Measurements from ENCODE around the gene SP140. TPM values are rescaled to one million over a fixed set of nuclear protein-coding genes. Genes with fewer than 3 reads are reported as not detected.

Gene SP140
- total and polyA plus RNA-seq, 2 experiments from 2014 or later: not detected

DNA sequence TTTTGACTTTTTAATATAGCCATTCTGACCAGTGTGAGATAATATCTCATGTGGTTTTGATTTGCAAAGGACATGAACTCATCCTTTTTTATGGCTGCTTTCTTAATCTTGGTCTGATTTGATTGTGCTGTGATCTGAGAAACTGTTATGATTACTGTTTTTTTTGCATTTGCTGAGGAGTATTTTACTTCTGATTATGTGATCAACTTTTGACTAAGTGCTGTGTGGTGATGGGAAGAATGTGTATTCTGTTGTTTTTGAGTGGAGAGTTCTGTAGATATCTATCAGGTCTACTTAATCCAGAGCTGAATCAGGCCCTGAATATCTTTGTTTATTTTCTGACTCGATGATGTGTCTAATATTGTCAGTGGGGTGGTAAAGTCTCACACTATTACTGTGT, 118.2 kb downstream of the SP140 start:
- Histone ChIP-seq H3F3A (ENCODE audit: insufficient read depth) (peaks cover 10% of the 10 kb centered on the region; the same call in 1 of the 2 replicates), H3K9me3 (ENCODE audit: low read depth) (no peaks in the 10 kb centered on the region), H2AFZ (no peak overlapping the region), H3K4me3 (no peak overlapping the region), H3K4me1 (ENCODE audit: insufficient read depth) (no peaks in the 10 kb centered on the region), H3K27ac (no peak overlapping the region), H3K79me2 (ENCODE audit: insufficient read depth) (peaks cover 50% of the 10 kb centered on the region), H3K36me3 (ENCODE audit: low read depth) (peaks cover 13% of the 10 kb centered on the region), H3K27me3 (replicated peaks; ENCODE audit: insufficient read depth) (no peaks in the 10 kb centered on the region), H3K9ac (no peak overlapping the region), H4K20me1 (ENCODE audit: insufficient read depth) (peaks cover 7% of the 10 kb centered on the region), H3K9me2 (ENCODE audit: insufficient read depth) (no peaks in the 10 kb centered on the region), H3K4me2 (ENCODE audit: unreplicated experiment) (no peak overlapping the region)
- no peak for TF ChIP-seq EZH2 (IDR thresholded peaks at IDR 0.05; ENCODE audit: insufficient read depth, poor library complexity, severe bottlenecking)
- TF ChIP-seq EZH2phosphoT487 (IDR thresholded peaks at IDR 0.05; ENCODE audit: insufficient read depth, low read depth): 0 out of 2 replicates have a peak, but pooled peaks have one; percentile 52
- WGBS, 2 experiments (ENCODE audit: low coverage in 1 of 2, low lambda C conversion rate in 2 of 2, missing lambda C conversion rate in 2 of 2): 28 to 34% methylated on average over 1 of the region's 1 CpG
- in situ Hi-C loops (cut with MboI): no loop called here
- DNase-seq: peak; percentile 30

DNA sequence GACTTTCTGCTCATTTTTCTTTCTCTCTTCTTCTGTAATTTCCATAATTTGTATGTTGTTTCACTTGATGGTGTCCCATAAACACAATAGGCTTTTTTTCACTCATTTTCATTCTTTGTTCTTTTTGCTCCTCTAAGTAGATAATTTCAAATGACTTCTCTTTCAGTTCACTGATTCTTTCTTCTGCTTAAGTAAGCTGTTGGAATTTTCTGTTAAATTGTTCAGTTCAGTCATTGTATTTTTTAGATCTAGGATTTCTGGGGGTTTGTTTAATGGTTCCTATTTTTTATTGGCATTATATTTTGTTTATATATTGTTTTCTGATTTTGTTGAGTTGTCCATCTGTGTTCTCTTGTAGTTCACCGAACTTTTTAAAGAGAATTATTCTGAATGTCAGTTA, 120.9 kb downstream of the SP140 start:
- no peak for DNase-seq
- Histone ChIP-seq H3K79me2 (ENCODE audit: insufficient read depth) (peaks cover 72% of the 10 kb centered on the region), H3K27ac (no peak overlapping the region), H3K4me1 (ENCODE audit: insufficient read depth) (no peaks in the 10 kb centered on the region), H3K4me2 (ENCODE audit: unreplicated experiment) (no peak overlapping the region), H2AFZ (no peak overlapping the region), H3K4me3 (no peak overlapping the region), H3K36me3 (ENCODE audit: low read depth) (peaks cover 14% of the 10 kb centered on the region), H3K9me3 (ENCODE audit: low read depth) (no peaks in the 10 kb centered on the region), H4K20me1 (ENCODE audit: insufficient read depth) (peaks cover 7% of the 10 kb centered on the region), H3K9ac (no peak overlapping the region), H3K9me2 (ENCODE audit: insufficient read depth) (no peaks in the 10 kb centered on the region), H3F3A (ENCODE audit: insufficient read depth) (peaks cover 10% of the 10 kb centered on the region; the same call in 1 of the 2 replicates), H3K27me3 (replicated peaks; ENCODE audit: insufficient read depth) (no peaks in the 10 kb centered on the region)
- TF ChIP-seq EZH2 (IDR thresholded peaks at IDR 0.05; ENCODE audit: insufficient read depth, poor library complexity, severe bottlenecking) (no peak), EZH2phosphoT487 (IDR thresholded peaks at IDR 0.05; ENCODE audit: insufficient read depth, low read depth) (no peak)
- 97 to 100% methylated on average over 1 of the region's 1 CpG for WGBS, 2 experiments (ENCODE audit: low coverage in 1 of 2, low lambda C conversion rate in 2 of 2, missing lambda C conversion rate in 2 of 2)
- in situ Hi-C loops (cut with MboI): no loop called here

DNA sequence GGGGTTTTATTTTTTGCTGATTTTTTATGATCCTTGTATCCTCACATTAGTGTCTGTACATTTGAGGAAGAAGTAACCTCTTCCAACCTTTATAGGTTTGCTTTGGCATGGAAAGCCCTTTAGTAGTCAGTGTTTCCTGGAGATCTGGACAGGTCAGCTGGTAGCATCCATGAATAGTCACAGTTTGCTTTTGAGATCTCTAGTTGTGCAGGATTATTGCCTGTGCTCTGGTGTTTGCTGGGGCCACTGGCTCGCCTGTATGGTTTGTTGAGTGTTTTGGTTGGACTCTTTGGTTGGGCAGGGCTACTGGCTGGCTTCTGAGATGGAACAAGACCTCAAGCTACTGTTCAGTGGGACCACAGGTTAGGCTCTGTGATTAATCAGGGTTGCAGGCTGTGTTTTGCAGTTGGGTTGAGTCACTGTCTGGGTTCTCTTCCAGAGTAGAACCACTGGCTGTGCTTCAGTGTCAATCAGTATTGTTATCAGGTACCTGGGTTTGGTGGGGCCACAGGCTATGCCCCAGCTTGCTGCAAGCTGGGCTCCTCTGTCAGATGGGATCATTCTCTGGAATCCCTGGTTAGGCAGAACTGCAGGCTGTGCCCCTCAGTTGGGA, 121.5 kb downstream of the SP140 start:
- Histone ChIP-seq H4K20me1 (ENCODE audit: insufficient read depth) (peaks cover 7% of the 10 kb centered on the region), H3K9me2 (ENCODE audit: insufficient read depth) (no peaks in the 10 kb centered on the region)
- DNase-seq: peak; percentile 10

DNA sequence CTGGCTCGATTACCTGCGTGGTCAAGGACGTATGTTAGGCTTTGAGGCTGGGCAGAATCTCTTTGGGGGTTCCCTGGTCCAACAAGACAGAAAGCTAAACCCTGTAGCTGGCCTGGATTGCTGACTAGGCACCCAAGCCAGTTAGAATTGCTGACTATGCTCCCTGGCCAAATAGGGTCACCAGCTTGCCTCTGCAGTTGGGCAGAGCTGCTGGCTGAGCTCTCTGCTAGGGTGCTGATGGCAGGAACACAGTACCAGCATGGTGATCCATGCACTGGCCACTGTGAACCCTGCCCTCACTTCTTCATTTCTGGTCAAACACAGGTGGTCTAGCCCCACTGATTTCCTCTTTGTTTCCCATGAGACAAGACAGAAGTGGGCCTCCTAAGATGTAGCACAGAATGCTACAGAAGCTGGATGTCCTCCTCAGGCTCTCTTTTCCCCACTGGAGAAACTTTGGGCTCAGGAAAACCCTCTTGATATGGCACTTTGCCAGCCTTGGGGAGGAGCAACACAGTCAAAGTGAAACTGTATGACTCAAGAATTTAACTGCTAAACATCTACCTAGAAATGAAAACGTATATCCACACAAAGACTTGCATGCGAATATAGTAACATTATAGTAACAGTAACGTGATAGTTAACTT, 122.2 kb downstream of the SP140 start:
- no peak overlapping the region for H3K4me2 ChIP-seq (ENCODE audit: unreplicated experiment)
- H3K9me3 ChIP-seq (ENCODE audit: low read depth): no peaks in the 10 kb centered on the region
- peaks cover 69% of the 10 kb centered on the region for H3K79me2 ChIP-seq (ENCODE audit: insufficient read depth)
- no peak overlapping the region for H3K27ac ChIP-seq
- WGBS, 2 experiments (ENCODE audit: low coverage in 1 of 2, low lambda C conversion rate in 2 of 2, missing lambda C conversion rate in 2 of 2): 89 to 94% methylated on average over 6 of the region's 6 CpGs
- in situ Hi-C loops (cut with MboI): no loop called here
- TF ChIP-seq EZH2phosphoT487 (IDR thresholded peaks at IDR 0.05; ENCODE audit: insufficient read depth, low read depth) (no peak), EZH2 (IDR thresholded peaks at IDR 0.05; ENCODE audit: insufficient read depth, poor library complexity, severe bottlenecking) (no peak)
- peaks cover 14% of the 10 kb centered on the region for H3K36me3 ChIP-seq (ENCODE audit: low read depth)
- H3K4me1 ChIP-seq (ENCODE audit: insufficient read depth): no peaks in the 10 kb centered on the region
- H3K9ac ChIP-seq: no peak overlapping the region
- no peak overlapping the region for H3K4me3 ChIP-seq
- H4K20me1 ChIP-seq (ENCODE audit: insufficient read depth): peaks cover 7% of the 10 kb centered on the region
- no peak for DNase-seq
- H3K9me2 ChIP-seq (ENCODE audit: insufficient read depth): no peaks in the 10 kb centered on the region
- H2AFZ ChIP-seq: no peak overlapping the region
- H3F3A ChIP-seq (ENCODE audit: insufficient read depth): peaks cover 10% of the 10 kb centered on the region; the same call in 1 of the 2 replicates
- no peaks in the 10 kb centered on the region for H3K27me3 ChIP-seq (replicated peaks; ENCODE audit: insufficient read depth)

More for the DNA sequence above, 121.5 kb downstream of the SP140 start:
- no peaks in the 10 kb centered on the region for H3K27me3 ChIP-seq (replicated peaks; ENCODE audit: insufficient read depth)
- in situ Hi-C loops (cut with MboI): no loop called here
- H2AFZ ChIP-seq: no peak overlapping the region
- no peak overlapping the region for H3K9ac ChIP-seq
- H3K36me3 ChIP-seq (ENCODE audit: low read depth): peaks cover 14% of the 10 kb centered on the region
- no peaks in the 10 kb centered on the region for H3K4me1 ChIP-seq (ENCODE audit: insufficient read depth)
- H3F3A ChIP-seq (ENCODE audit: insufficient read depth): peaks cover 10% of the 10 kb centered on the region; the same call in 1 of the 2 replicates
- no peak overlapping the region for H3K27ac ChIP-seq
- H3K9me3 ChIP-seq (ENCODE audit: low read depth): no peaks in the 10 kb centered on the region
- H3K4me3 ChIP-seq: no peak overlapping the region
- H3K4me2 ChIP-seq (ENCODE audit: unreplicated experiment): no peak overlapping the region
- 68 to 71% methylated on average over 1 of the region's 1 CpG for WGBS, 2 experiments (ENCODE audit: low coverage in 1 of 2, low lambda C conversion rate in 2 of 2, missing lambda C conversion rate in 2 of 2)
- TF ChIP-seq EZH2phosphoT487 (IDR thresholded peaks at IDR 0.05; ENCODE audit: insufficient read depth, low read depth): no peak
- TF ChIP-seq EZH2 (IDR thresholded peaks at IDR 0.05; ENCODE audit: insufficient read depth, poor library complexity, severe bottlenecking): no peak
- H3K79me2 ChIP-seq (ENCODE audit: insufficient read depth): peaks cover 72% of the 10 kb centered on the region

All from GM23248 (cell line).